Mesenchymal stem cell (in vitro differentiated cells and primary cell): Measurements from ENCODE around the gene RUNX1.

Experiments used
- DNase-seq: peaks from one replicate; pipeline ENCODE4 v3.0.0-alpha.2; 2013
- H2AFZ ChIP-seq: one replicate; pipeline ENCODE4 v1.6.1; 2013; ENCODE audit warnings: low read depth, mild to moderate bottlenecking, control low read depth, inconsistent platforms, low read length, moderate library complexity
- H2AK5ac ChIP-seq: 2 replicates; pipeline ENCODE4 v1.6.1; 2013; ENCODE audit warnings: low read length, moderate library complexity, mild to moderate bottlenecking, inconsistent platforms; ENCODE audit not compliant: severe bottlenecking
- H2BK120ac ChIP-seq: one replicate; pipeline ENCODE4 v1.6.1; 2013; ENCODE audit warnings: low read depth, mild to moderate bottlenecking, inconsistent platforms, low read length, moderate library complexity
- H2BK12ac ChIP-seq, 2 experiments: one replicate each; pipeline ENCODE4 v1.6.1; 2013; ENCODE audit warnings: inconsistent platforms in 2 of 2, low read length in 2 of 2, mild to moderate bottlenecking in 2 of 2, moderate library complexity in 2 of 2, control low read depth in 1 of 2
- H2BK15ac ChIP-seq: one replicate; pipeline ENCODE4 v1.6.1; 2013; ENCODE audit warnings: mild to moderate bottlenecking, low read depth, inconsistent platforms; ENCODE audit not compliant: poor library complexity, severe bottlenecking
- H2BK5ac ChIP-seq: 2 replicates; pipeline ENCODE4 v1.6.1; 2013; ENCODE audit warnings: low read depth, mild to moderate bottlenecking, low read length, control low read depth, inconsistent platforms; ENCODE audit not compliant: poor library complexity, severe bottlenecking
- H3K14ac ChIP-seq, 2 experiments: one replicate each; pipeline ENCODE4 v1.6.1; 2013; ENCODE audit warnings: inconsistent platforms in 2 of 2, low read length in 2 of 2, control low read depth in 1 of 2, mild to moderate bottlenecking in 1 of 2, moderate library complexity in 1 of 2
- H3K18ac ChIP-seq, 2 experiments: one replicate each; pipeline ENCODE4 v1.6.1; 2013; ENCODE audit warnings: inconsistent platforms in 2 of 2, low read length in 2 of 2, control low read depth in 1 of 2, low read depth in 1 of 2, mild to moderate bottlenecking in 1 of 2
- H3K23ac ChIP-seq, 2 experiments: one replicate each; pipeline ENCODE4 v1.6.1; 2013; ENCODE audit warnings: inconsistent platforms in 2 of 2, low read length in 2 of 2, mild to moderate bottlenecking in 2 of 2, moderate library complexity in 2 of 2, control low read depth in 1 of 2
- H3K27ac ChIP-seq: 2 replicates; pipeline ENCODE4 v1.5.1; 2013; ENCODE audit warnings: mild to moderate bottlenecking, moderate library complexity, low read length, control low read depth, inconsistent platforms; ENCODE audit not compliant: poor library complexity, severe bottlenecking
- H3K27me3 ChIP-seq, 2 experiments: 2 replicates each; pipeline versions ENCODE4 v1.6.1 to v1.7.0; 2013; ENCODE audit warnings: low read length in 2 of 2, mild to moderate bottlenecking in 2 of 2, moderate library complexity in 2 of 2, control low read depth in 1 of 2, inconsistent platforms in 1 of 2; ENCODE audit not compliant: control insufficient read depth in 1 of 2, insufficient read depth in 1 of 2
- H3K36me3 ChIP-seq, 2 experiments: 2 replicates each; pipeline versions ENCODE4 v1.6.1 to v1.7.0; 2013; ENCODE audit warnings: low read length in 2 of 2, control low read depth in 1 of 2, inconsistent platforms in 1 of 2, low read depth in 1 of 2, mild to moderate bottlenecking in 1 of 2; ENCODE audit not compliant: insufficient read depth in 2 of 2, control insufficient read depth in 1 of 2
- H3K4ac ChIP-seq, 2 experiments: one replicate each; pipeline ENCODE4 v1.6.1; 2013; ENCODE audit warnings: inconsistent platforms in 2 of 2, low read length in 2 of 2, mild to moderate bottlenecking in 2 of 2, moderate library complexity in 2 of 2, control low read depth in 1 of 2, low read depth in 1 of 2
- H3K4me1 ChIP-seq: 2 replicates; pipeline ENCODE4 v1.6.1; 2013; ENCODE audit warnings: low read depth, low read length, control low read depth; ENCODE audit not compliant: control insufficient read depth, insufficient read depth
- H3K4me2 ChIP-seq: 2 replicates; pipeline ENCODE4 v1.6.1; 2013; ENCODE audit warnings: low read length, mild to moderate bottlenecking, inconsistent platforms; ENCODE audit not compliant: poor library complexity, severe bottlenecking
- H3K4me3 ChIP-seq, 2 experiments: 2 replicates each; pipeline versions ENCODE4 v1.5.1 to v1.7.0; 2013; ENCODE audit warnings: low read length in 2 of 2, mild to moderate bottlenecking in 2 of 2, control low read depth in 1 of 2, low read depth in 1 of 2; ENCODE audit not compliant: insufficient read depth in 1 of 2
- H3K79me1 ChIP-seq: replicated peaks from 2 replicates; pipeline ENCODE4 v1.6.1; 2013; ENCODE audit warnings: mild to moderate bottlenecking, control low read depth, low read length, inconsistent platforms; ENCODE audit not compliant: poor library complexity, severe bottlenecking
- H3K9ac ChIP-seq: 2 replicates; pipeline ENCODE4 v1.7.0; 2013; ENCODE audit warnings: mild to moderate bottlenecking, low read length, moderate library complexity
- H3K9me3 ChIP-seq: 2 replicates; pipeline ENCODE4 v1.7.0; 2013; ENCODE audit warnings: mild to moderate bottlenecking, low read length; ENCODE audit not compliant: control insufficient read depth
- H4K8ac ChIP-seq: one replicate; pipeline ENCODE4 v1.6.1; 2013; ENCODE audit warnings: inconsistent platforms, mild to moderate bottlenecking, low read length, moderate library complexity
- H4K91ac ChIP-seq: one replicate; pipeline ENCODE4 v1.6.1; 2013; ENCODE audit warnings: mild to moderate bottlenecking, low read length, inconsistent platforms
- WGBS: methylation state at CpG from one replicate; pipeline ENCODE4 v1.1.7; 2013; ENCODE audit warnings: mixed read lengths; 5-methylcytosine and 5-hydroxymethylcytosine counted together

The RUNX1 gene

GRCh38 chr21:35025206-35026152 lies 23.6 kb downstream of the RUNX1 start:
- 94% methylated on average over 12 of the region's 12 CpGs for WGBS
- H2AFZ ChIP-seq, result no peak overlapping the region
- H3K4me3 ChIP-seq, result no peak overlapping the region
- no peak overlapping the region for H3K4ac ChIP-seq
- no peak overlapping the region for H4K8ac ChIP-seq
- no peak overlapping the region for H3K9ac ChIP-seq
- no peak overlapping the region for H3K4me2 ChIP-seq
- no peak overlapping the region for H3K23ac ChIP-seq
- H3K27me3 ChIP-seq, result no peaks in the 10 kb centered on the region
- H2BK120ac ChIP-seq, result no peak overlapping the region
- H2BK5ac ChIP-seq, result no peak overlapping the region
- no peak overlapping the region for H3K18ac ChIP-seq
- no peak overlapping the region for H4K91ac ChIP-seq
- H3K79me1 ChIP-seq, result peaks cover 9% of the 10 kb centered on the region
- H2AK5ac ChIP-seq, result no peak overlapping the region
- peaks cover 0 to 3% of the 10 kb centered on the region in 2 experiments for H3K36me3 ChIP-seq
- no peak overlapping the region for H2BK15ac ChIP-seq
- peaks cover 11% of the 10 kb centered on the region for H3K4me1 ChIP-seq
- H3K27ac ChIP-seq, result no peak overlapping the region
- DNase-seq, result no peak
- no peak overlapping the region for H2BK12ac ChIP-seq
- H3K9me3 ChIP-seq, result no peaks in the 10 kb centered on the region
- H3K14ac ChIP-seq, result no peak overlapping the region

- H3K23ac ChIP-seq, result no peak overlapping the region
- H2AK5ac ChIP-seq, result no peak overlapping the region
- peaks cover 9% of the 10 kb centered on the region for H3K79me1 ChIP-seq
- H2BK120ac ChIP-seq, result no peak overlapping the region
- peaks cover 13% of the 10 kb centered on the region for H3K4me1 ChIP-seq
- no peak overlapping the region for H2AFZ ChIP-seq
- no peak overlapping the region for H4K91ac ChIP-seq
- no peak overlapping the region for H2BK12ac ChIP-seq
- H3K9ac ChIP-seq, result no peak overlapping the region
- H3K4me3 ChIP-seq, result no peak overlapping the region
- H3K14ac ChIP-seq, result no peak overlapping the region
- H3K4me2 ChIP-seq, result no peak overlapping the region
- no peaks in the 10 kb centered on the region for H3K9me3 ChIP-seq
- DNase-seq, result no peak
- no peak overlapping the region for H3K18ac ChIP-seq
- no peaks in the 10 kb centered on the region for H3K27me3 ChIP-seq
- H2BK15ac ChIP-seq, result no peak overlapping the region
- H3K36me3 ChIP-seq, result peaks cover 0 to 3% of the 10 kb centered on the region in 2 experiments
- no peak overlapping the region for H3K4ac ChIP-seq
- H4K8ac ChIP-seq, result no peak overlapping the region
- H2BK5ac ChIP-seq, result no peak overlapping the region
- H3K27ac ChIP-seq, result no peak overlapping the region
Measured at GRCh38 chr21:35024513-35024912, 24.6 kb downstream of the RUNX1 start.

DNA sequence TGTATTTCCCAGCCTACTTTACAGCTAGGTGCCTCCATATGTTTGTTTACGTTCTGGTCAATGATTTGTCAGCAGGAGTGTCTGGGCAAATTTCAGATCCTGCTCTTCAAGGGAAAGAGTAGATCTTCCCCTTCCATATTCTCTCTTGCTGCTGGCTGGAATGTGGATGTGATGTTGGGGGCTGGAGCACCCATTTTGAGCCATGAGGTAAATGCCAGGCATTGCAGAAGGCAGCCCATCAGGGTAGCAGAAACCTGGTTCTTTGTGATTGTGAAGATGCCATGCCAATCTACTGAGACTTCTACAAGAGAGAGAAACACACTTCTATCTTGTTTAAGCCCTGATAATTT lies 25.1 kb downstream of the RUNX1 start:
- peaks cover 15% of the 10 kb centered on the region for H3K4me1 ChIP-seq
- no peak overlapping the region for H4K8ac ChIP-seq
- H3K23ac ChIP-seq, result no peak overlapping the region
- no peak overlapping the region for H4K91ac ChIP-seq
- H3K4me3 ChIP-seq, result no peak overlapping the region
- no peak overlapping the region for H2BK5ac ChIP-seq
- WGBS, result 88% methylated on average over 1 of the region's 1 CpG
- no peak overlapping the region for H3K18ac ChIP-seq
- H3K27me3 ChIP-seq, result no peaks in the 10 kb centered on the region
- H3K79me1 ChIP-seq, result peaks cover 9% of the 10 kb centered on the region
- no peak overlapping the region for H3K4me2 ChIP-seq
- no peak overlapping the region for H3K4ac ChIP-seq
- no peak overlapping the region for H2BK15ac ChIP-seq
- no peaks in the 10 kb centered on the region for H3K9me3 ChIP-seq
- no peak overlapping the region for H2BK12ac ChIP-seq
- peaks cover 0 to 3% of the 10 kb centered on the region in 2 experiments for H3K36me3 ChIP-seq
- no peak overlapping the region for H2BK120ac ChIP-seq
- H2AFZ ChIP-seq, result no peak overlapping the region
- H2AK5ac ChIP-seq, result no peak overlapping the region
- no peak overlapping the region for H3K27ac ChIP-seq
- no peak for DNase-seq
- no peak overlapping the region for H3K9ac ChIP-seq
- H3K14ac ChIP-seq, result no peak overlapping the region

DNA sequence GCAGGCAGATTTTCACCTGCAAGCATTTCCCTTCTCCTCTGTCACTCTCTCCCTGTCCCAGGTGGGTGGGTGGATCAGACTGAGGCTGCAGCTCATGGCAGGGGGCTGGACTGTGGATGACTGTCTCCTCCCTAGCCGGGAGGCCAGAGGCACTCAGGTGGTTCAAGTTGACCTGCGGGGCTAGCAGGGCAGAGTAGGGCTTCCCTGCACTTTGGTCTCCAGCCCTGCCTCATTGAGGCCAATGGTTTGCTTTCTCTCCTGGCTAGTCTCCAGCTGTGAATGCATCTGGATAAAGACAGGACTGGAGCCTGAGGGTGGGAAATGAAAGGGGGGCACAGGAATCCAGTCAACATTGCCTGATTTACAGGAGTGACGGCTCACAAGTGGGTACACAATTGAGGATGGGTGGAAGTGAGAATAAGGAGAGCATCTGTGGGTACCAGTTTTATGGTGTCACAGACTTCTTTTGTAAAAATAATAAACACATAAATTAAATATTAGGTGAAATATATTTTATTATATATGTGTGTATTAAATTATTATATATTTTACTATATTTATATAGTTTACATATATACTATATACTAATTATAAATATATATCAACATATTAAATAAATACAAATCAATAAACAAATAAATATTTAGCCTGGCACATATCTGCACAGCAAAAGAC lies 25.6 kb downstream of the RUNX1 start:
- Histone ChIP-seq H2AK5ac (no peak overlapping the region), H3K18ac (peak overlapping the region in 1 of 2 experiments; percentile 77), H3K36me3 (peaks cover 0 to 3% of the 10 kb centered on the region in 2 experiments), H3K4me1 (peaks cover 18% of the 10 kb centered on the region), H2AFZ (no peak overlapping the region), H3K23ac (no peak overlapping the region), H4K8ac (no peak overlapping the region), H3K27me3 (no peaks in the 10 kb centered on the region), H2BK5ac (no peak overlapping the region), H3K4me3 (no peak overlapping the region), H4K91ac (no peak overlapping the region), H3K4me2 (no peak overlapping the region), H3K9ac (no peak overlapping the region), H2BK12ac (peak overlapping the region in 1 of 2 experiments; percentile 54), H3K27ac (no peak overlapping the region), H3K9me3 (no peaks in the 10 kb centered on the region), H2BK120ac (no peak overlapping the region), H3K14ac (no peak overlapping the region), H2BK15ac (no peak overlapping the region), H3K4ac (no peak overlapping the region), H3K79me1 (peaks cover 7% of the 10 kb centered on the region)
- WGBS, result 65% methylated on average over 3 of the region's 3 CpGs
- no peak for DNase-seq
